Left ventricle myocardium inferior (tissue), 1 donor: ENCODE results near the gene PLA2G1B. TPM values are rescaled to one million over a fixed set of nuclear protein-coding genes. Genes with fewer than 3 reads are reported as not detected.

ENCODE experiments used
- DNase-seq: peaks from one replicate; pipeline ENCODE4 v3.0.0-alpha.2; 2020
- H3K27ac ChIP-seq: fragments of 200-600 bp; replicated peaks from 2 replicates; pipeline ENCODE4 v1.8.0; 2021
- H3K27me3 ChIP-seq: fragments of 200-600 bp; 2 replicates; pipeline ENCODE4 v1.8.0; 2021; ENCODE audit warnings: low read depth
- H3K36me3 ChIP-seq: fragments of 200-600 bp; 2 replicates; pipeline ENCODE4 v1.8.0; 2021
- H3K4me1 ChIP-seq: fragments of 200-600 bp; 2 replicates; pipeline ENCODE4 v1.8.0; 2021
- H3K4me3 ChIP-seq: fragments of 200-600 bp; 2 replicates; pipeline ENCODE4 v1.8.0; 2021; ENCODE audit warnings: mild to moderate bottlenecking, moderate library complexity
- H3K9me3 ChIP-seq: fragments of 200-600 bp; replicated peaks from 2 replicates; pipeline ENCODE4 v1.8.0; 2021
- CTCF ChIP-seq: fragments of 200-600 bp; IDR thresholded peaks from 2 replicates; pipeline ENCODE4 v1.8.0; 2021; ENCODE audit warnings: antibody characterized with exemption, mild to moderate bottlenecking, borderline replicate concordance
- intact Hi-C: fragments of 100-400 bp; cut with micrococcal nuclease; formaldehyde crosslinking; loops from one replicate; pipeline ENCODE4 v1.11.0; 2022
- total RNA-seq: library from RNA; stranded (reverse); fragmentation: NEBNext Ultra II Directional; extraction: Animal tissue kit (Norgen Biotek cat#: 25700); gene quantifications from one replicate; pipeline ENCODE4 v1.2.1, GENCODE V29; 2021
- donor health status: DM: no; HTN: yes; CAD: no; lungs with severe emphysema.

The PLA2G1B gene
- total RNA-seq, 1 donor from 2014 or later, result not detected

- intact Hi-C loops, result no loop called here
- no peak overlapping the region for H3K27ac ChIP-seq
- no peak for DNase-seq
These were observed 35.8 kb upstream of the PLA2G1B start for GRCh38 chr12:120363274-120363855.

GRCh38 chr12:120362516-120363273 is 35.1 kb upstream of the PLA2G1B start:
- intact Hi-C loops, result no loop called here
- Histone ChIP-seq H3K27me3 (peaks cover 32% of the 10 kb centered on the region), H3K4me1 (peaks cover 22% of the 10 kb centered on the region), H3K27ac (no peak overlapping the region), H3K9me3 (no peaks in the 10 kb centered on the region), H3K36me3 (no peaks in the 10 kb centered on the region), H3K4me3 (no peak overlapping the region)
- no peak for DNase-seq
- TF ChIP-seq CTCF, result no peak

More at GRCh38 chr12:120363274-120363855, 35.8 kb upstream of the PLA2G1B start:
- Histone ChIP-seq H3K9me3 (no peaks in the 10 kb centered on the region), H3K36me3 (no peaks in the 10 kb centered on the region), H3K4me3 (no peak overlapping the region), H3K27me3 (peaks cover 39% of the 10 kb centered on the region), H3K4me1 (peaks cover 28% of the 10 kb centered on the region)
- TF ChIP-seq CTCF, result no peak

- no peaks in the 10 kb centered on the region for H3K36me3 ChIP-seq
- peak; percentile 48 for DNase-seq
- H3K27ac ChIP-seq, result peak overlapping the region; percentile 12
- peak overlapping the region; percentile 59 for H3K4me3 ChIP-seq
- H3K27me3 ChIP-seq, result peaks cover 27% of the 10 kb centered on the region
- intact Hi-C loops, result no loop called here
- peaks cover 20% of the 10 kb centered on the region for H3K4me1 ChIP-seq
- no peaks in the 10 kb centered on the region for H3K9me3 ChIP-seq
- TF ChIP-seq CTCF, result no peak
These were observed 34.1 kb upstream of the PLA2G1B start for GRCh38 chr12:120361506-120362208.

- no peaks in the 10 kb centered on the region for H3K36me3 ChIP-seq
- TF ChIP-seq CTCF, result no peak
- H3K4me3 ChIP-seq, result no peak overlapping the region
- H3K9me3 ChIP-seq, result no peaks in the 10 kb centered on the region
- H3K27me3 ChIP-seq, result peaks cover 23% of the 10 kb centered on the region
- intact Hi-C loops, result loop anchor here (5.0 to 10.0 kb wide), 2 partner anchors 76 to 203 kb away; partner anchors contain the start of gene COX6A1
- DNase-seq, result no peak
- no peak overlapping the region for H3K27ac ChIP-seq
- H3K4me1 ChIP-seq, result peaks cover 18% of the 10 kb centered on the region
These were observed 31.5 kb upstream of the PLA2G1B start for GRCh38 chr12:120359128-120359527.

- Histone ChIP-seq H3K36me3 (no peaks in the 10 kb centered on the region), H3K27me3 (peaks cover 23% of the 10 kb centered on the region), H3K4me1 (peaks cover 18% of the 10 kb centered on the region), H3K9me3 (no peaks in the 10 kb centered on the region), H3K27ac (no peak overlapping the region), H3K4me3 (no peak overlapping the region)
- intact Hi-C loops, result loop anchor here (5.0 to 10.0 kb wide), 2 partner anchors 76 to 204 kb away; partner anchors contain the start of gene COX6A1
- no peak for DNase-seq
- no peak for TF ChIP-seq CTCF
These were observed 31.0 kb upstream of the PLA2G1B start for GRCh38 chr12:120358412-120359100.
